ENCODE results near the gene UGDH.

DNA sequence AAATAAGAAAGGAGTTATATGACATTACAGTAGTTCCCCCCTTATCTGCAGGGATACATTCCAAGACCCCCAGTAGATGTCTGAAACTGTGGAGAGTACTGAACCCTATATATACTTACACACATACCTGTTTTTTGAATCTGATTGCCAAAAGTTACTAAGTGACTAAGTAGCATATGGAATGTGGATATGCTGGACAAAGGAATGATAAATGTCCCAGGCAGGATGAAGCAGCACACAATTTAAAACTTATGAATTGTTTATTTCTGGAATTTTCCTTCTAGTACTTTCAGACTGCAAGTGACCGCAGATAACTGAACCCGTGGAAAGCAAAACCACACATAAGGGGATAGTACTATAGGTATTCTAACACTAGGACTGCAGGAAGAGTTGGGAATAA is 22.7 kb downstream of the UGDH start:
- TF ChIP-seq CTCF (IDR thresholded peaks at IDR 0.05) = no peak
- TF ChIP-seq POLR2A (IDR thresholded peaks at IDR 0.05) = no peak
